ENCODE results near the gene RNF157.

The RNF157 gene

GRCh38 chr17:76097716-76098295, 142.5 kb downstream of the RNF157 start:
- no peaks in the 10 kb centered on the region for H3K9me3 ChIP-seq (replicated peaks; ENCODE audit: insufficient read depth, low read length)
- peaks cover 3% of the 10 kb centered on the region; the same call in 1 of the 2 replicates for H3K4me1 ChIP-seq (ENCODE audit: low read length)
- no peaks in the 10 kb centered on the region for H4K20me1 ChIP-seq (ENCODE audit: insufficient read depth, low read length)
- H3K36me3 ChIP-seq (replicated peaks; ENCODE audit: insufficient read depth, low read length) = no peaks in the 10 kb centered on the region
- TF ChIP-seq EZH2phosphoT487 (IDR thresholded peaks at IDR 0.05; ENCODE audit: low read length) (no peak), CTCF (IDR thresholded peaks at IDR 0.05; ENCODE audit: low read length) (no peak), EZH2 (optimal IDR thresholded peaks at IDR 0.05; ENCODE audit: low read depth, low read length) (no peak)
- H3K27me3 ChIP-seq (replicated peaks; ENCODE audit: insufficient read depth, low read length) = no peaks in the 10 kb centered on the region
- no peak overlapping the region for H3K9ac ChIP-seq (ENCODE audit: low read length)
- no peak for DNase-seq
- no peak overlapping the region for H2AFZ ChIP-seq (ENCODE audit: low read length)
- H3K4me2 ChIP-seq (ENCODE audit: low read depth, low read length) = no peak overlapping the region
- H3K27ac ChIP-seq (ENCODE audit: low read length) = no peak overlapping the region
- no peaks in the 10 kb centered on the region for H3K9me2 ChIP-seq (replicated peaks; ENCODE audit: insufficient read depth, low read length)
- no peak overlapping the region for H3K4me3 ChIP-seq (ENCODE audit: low read length)
- peaks cover 9% of the 10 kb centered on the region for H3K79me2 ChIP-seq (ENCODE audit: low read length)
- no peaks in the 10 kb centered on the region for H3F3A ChIP-seq (ENCODE audit: insufficient read depth, low read length)

GRCh38 chr17:76095943-76096342, 144.3 kb downstream of the RNF157 start:
- no peaks in the 10 kb centered on the region for H4K20me1 ChIP-seq (ENCODE audit: insufficient read depth, low read length)
- no peaks in the 10 kb centered on the region for H3K4me1 ChIP-seq (ENCODE audit: low read length)
- H2AFZ ChIP-seq (ENCODE audit: low read length) = no peak overlapping the region
- H3K9me3 ChIP-seq (replicated peaks; ENCODE audit: insufficient read depth, low read length) = no peaks in the 10 kb centered on the region
- H3K36me3 ChIP-seq (replicated peaks; ENCODE audit: insufficient read depth, low read length) = no peaks in the 10 kb centered on the region
- no peaks in the 10 kb centered on the region for H3K9me2 ChIP-seq (replicated peaks; ENCODE audit: insufficient read depth, low read length)
- no peak overlapping the region for H3K27ac ChIP-seq (ENCODE audit: low read length)
- H3K79me2 ChIP-seq (ENCODE audit: low read length) = no peaks in the 10 kb centered on the region
- no peak overlapping the region for H3K9ac ChIP-seq (ENCODE audit: low read length)
- no peak for DNase-seq
- H3K27me3 ChIP-seq (replicated peaks; ENCODE audit: insufficient read depth, low read length) = no peaks in the 10 kb centered on the region
- TF ChIP-seq CTCF (IDR thresholded peaks at IDR 0.05; ENCODE audit: low read length) = no peak
- no peak for TF ChIP-seq EZH2phosphoT487 (IDR thresholded peaks at IDR 0.05; ENCODE audit: low read length)
- no peak for TF ChIP-seq EZH2 (optimal IDR thresholded peaks at IDR 0.05; ENCODE audit: low read depth, low read length)
- H3F3A ChIP-seq (ENCODE audit: insufficient read depth, low read length) = no peaks in the 10 kb centered on the region
- H3K4me3 ChIP-seq (ENCODE audit: low read length) = no peak overlapping the region
- H3K4me2 ChIP-seq (ENCODE audit: low read depth, low read length) = no peak overlapping the region

GRCh38 chr17:76094046-76094445, 146.2 kb downstream of the RNF157 start:
- no peak overlapping the region for H3K27ac ChIP-seq (ENCODE audit: low read length)
- TF ChIP-seq EZH2 (optimal IDR thresholded peaks at IDR 0.05; ENCODE audit: low read depth, low read length) (no peak), CTCF (IDR thresholded peaks at IDR 0.05; ENCODE audit: low read length) (no peak), EZH2phosphoT487 (IDR thresholded peaks at IDR 0.05; ENCODE audit: low read length) (no peak)
- no peak overlapping the region for H3K4me3 ChIP-seq (ENCODE audit: low read length)
- no peaks in the 10 kb centered on the region for H3K79me2 ChIP-seq (ENCODE audit: low read length)
- H3K27me3 ChIP-seq (replicated peaks; ENCODE audit: insufficient read depth, low read length) = no peaks in the 10 kb centered on the region
- no peak for DNase-seq
- H3K4me2 ChIP-seq (ENCODE audit: low read depth, low read length) = no peak overlapping the region
- H3K9me2 ChIP-seq (replicated peaks; ENCODE audit: insufficient read depth, low read length) = no peaks in the 10 kb centered on the region
- H3F3A ChIP-seq (ENCODE audit: insufficient read depth, low read length) = no peaks in the 10 kb centered on the region
- H2AFZ ChIP-seq (ENCODE audit: low read length) = no peak overlapping the region
- no peaks in the 10 kb centered on the region for H3K9me3 ChIP-seq (replicated peaks; ENCODE audit: insufficient read depth, low read length)
- H4K20me1 ChIP-seq (ENCODE audit: insufficient read depth, low read length) = no peaks in the 10 kb centered on the region
- H3K9ac ChIP-seq (ENCODE audit: low read length) = no peak overlapping the region
- no peaks in the 10 kb centered on the region for H3K4me1 ChIP-seq (ENCODE audit: low read length)
- H3K36me3 ChIP-seq (replicated peaks; ENCODE audit: insufficient read depth, low read length) = no peaks in the 10 kb centered on the region

Data from MM.1S (cell line).